ENCODE results near the gene EPB41L4B. TPM values are rescaled to one million over a fixed set of nuclear protein-coding genes. Genes with fewer than 3 reads are reported as not detected.

Gene EPB41L4B
- total and polyA plus RNA-seq, 2 of the 13 experiments (the other 11 are each of a cell fraction or from before 2014, with no cell fraction given), result 17.6 to 22.1 TPM

- TF ChIP-seq, protein P1, sequence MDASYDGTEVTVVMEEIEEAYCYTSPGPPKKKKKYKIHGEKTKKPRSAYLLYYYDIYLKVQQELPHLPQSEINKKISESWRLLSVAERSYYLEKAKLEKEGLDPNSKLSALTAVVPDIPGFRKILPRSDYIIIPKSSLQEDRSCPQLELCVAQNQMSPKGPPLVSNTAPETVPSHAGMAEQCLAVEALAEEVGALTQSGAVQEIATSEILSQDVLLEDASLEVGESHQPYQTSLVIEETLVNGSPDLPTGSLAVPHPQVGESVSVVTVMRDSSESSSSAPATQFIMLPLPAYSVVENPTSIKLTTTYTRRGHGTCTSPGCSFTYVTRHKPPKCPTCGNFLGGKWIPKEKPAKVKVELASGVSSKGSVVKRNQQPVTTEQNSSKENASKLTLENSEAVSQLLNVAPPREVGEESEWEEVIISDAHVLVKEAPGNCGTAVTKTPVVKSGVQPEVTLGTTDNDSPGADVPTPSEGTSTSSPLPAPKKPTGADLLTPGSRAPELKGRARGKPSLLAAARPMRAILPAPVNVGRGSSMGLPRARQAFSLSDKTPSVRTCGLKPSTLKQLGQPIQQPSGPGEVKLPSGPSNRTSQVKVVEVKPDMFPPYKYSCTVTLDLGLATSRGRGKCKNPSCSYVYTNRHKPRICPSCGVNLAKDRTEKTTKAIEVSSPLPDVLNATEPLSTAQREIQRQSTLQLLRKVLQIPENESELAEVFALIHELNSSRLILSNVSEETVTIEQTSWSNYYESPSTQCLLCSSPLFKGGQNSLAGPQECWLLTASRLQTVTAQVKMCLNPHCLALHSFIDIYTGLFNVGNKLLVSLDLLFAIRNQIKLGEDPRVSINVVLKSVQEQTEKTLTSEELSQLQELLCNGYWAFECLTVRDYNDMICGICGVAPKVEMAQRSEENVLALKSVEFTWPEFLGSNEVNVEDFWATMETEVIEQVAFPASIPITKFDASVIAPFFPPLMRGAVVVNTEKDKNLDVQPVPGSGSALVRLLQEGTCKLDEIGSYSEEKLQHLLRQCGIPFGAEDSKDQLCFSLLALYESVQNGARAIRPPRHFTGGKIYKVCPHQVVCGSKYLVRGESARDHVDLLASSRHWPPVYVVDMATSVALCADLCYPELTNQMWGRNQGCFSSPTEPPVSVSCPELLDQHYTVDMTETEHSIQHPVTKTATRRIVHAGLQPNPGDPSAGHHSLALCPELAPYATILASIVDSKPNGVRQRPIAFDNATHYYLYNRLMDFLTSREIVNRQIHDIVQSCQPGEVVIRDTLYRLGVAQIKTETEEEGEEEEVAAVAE (CRISPR knock-in tag; IDR thresholded peaks at IDR 0.05; ENCODE audit: borderline replicate concordance), result no peak
- TF ChIP-seq ELF3 (CRISPR knock-in tag; IDR thresholded peaks at IDR 0.05), result peak; percentile 22; the same call in 1 of the 2 replicates
- TF ChIP-seq ZFP41 (CRISPR knock-in tag; IDR thresholded peaks at IDR 0.05; ENCODE audit: borderline replicate concordance), result no peak
- peak; percentile 32; the same call in 1 of the 2 replicates for TF ChIP-seq ZBTB38 (CRISPR knock-in tag; IDR thresholded peaks at IDR 0.05)
- TF ChIP-seq ZNF296 (CRISPR knock-in tag; conservative IDR thresholded peaks at IDR 0.05), result no peak
- TF ChIP-seq ATM (IDR thresholded peaks at IDR 0.05; ENCODE audit: borderline replicate concordance), result no peak
- no peak for TF ChIP-seq ASH2L (IDR thresholded peaks at IDR 0.05; ENCODE audit: insufficient read length, low read depth, low read length)
- TF ChIP-seq ZNF816 (CRISPR knock-in tag; IDR thresholded peaks at IDR 0.05; ENCODE audit: borderline replicate concordance), result no peak
- no peak for TF ChIP-seq LCORL (IDR thresholded peaks at IDR 0.05)
- TF ChIP-seq LCORL (CRISPR knock-in tag; IDR thresholded peaks at IDR 0.05), result 0 out of 2 replicates have a peak, but pooled peaks have one; percentile 53
- TF ChIP-seq CERS6 (CRISPR knock-in tag; IDR thresholded peaks at IDR 0.05), result no peak
- TF ChIP-seq SRY (CRISPR knock-in tag; IDR thresholded peaks at IDR 0.05), result no peak
- no peak for TF ChIP-seq ZSCAN22 (CRISPR knock-in tag; IDR thresholded peaks at IDR 0.05)
- TF ChIP-seq BCL3 (CRISPR knock-in tag; IDR thresholded peaks at IDR 0.05), result 0 out of 2 replicates have a peak, but pooled peaks have one; percentile 38
- TF ChIP-seq, protein P2, sequence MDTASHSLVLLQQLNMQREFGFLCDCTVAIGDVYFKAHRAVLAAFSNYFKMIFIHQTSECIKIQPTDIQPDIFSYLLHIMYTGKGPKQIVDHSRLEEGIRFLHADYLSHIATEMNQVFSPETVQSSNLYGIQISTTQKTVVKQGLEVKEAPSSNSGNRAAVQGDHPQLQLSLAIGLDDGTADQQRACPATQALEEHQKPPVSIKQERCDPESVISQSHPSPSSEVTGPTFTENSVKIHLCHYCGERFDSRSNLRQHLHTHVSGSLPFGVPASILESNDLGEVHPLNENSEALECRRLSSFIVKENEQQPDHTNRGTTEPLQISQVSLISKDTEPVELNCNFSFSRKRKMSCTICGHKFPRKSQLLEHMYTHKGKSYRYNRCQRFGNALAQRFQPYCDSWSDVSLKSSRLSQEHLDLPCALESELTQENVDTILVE (CRISPR knock-in tag; IDR thresholded peaks at IDR 0.05), result no peak
- no peak for TF ChIP-seq MBNL3 (CRISPR knock-in tag; conservative IDR thresholded peaks at IDR 0.05)
- TF ChIP-seq SALL1 (CRISPR knock-in tag; IDR thresholded peaks at IDR 0.05), result peak; percentile 82
- TF ChIP-seq ISX (CRISPR knock-in tag; conservative IDR thresholded peaks at IDR 0.05), result no peak
- TF ChIP-seq, protein P3, sequence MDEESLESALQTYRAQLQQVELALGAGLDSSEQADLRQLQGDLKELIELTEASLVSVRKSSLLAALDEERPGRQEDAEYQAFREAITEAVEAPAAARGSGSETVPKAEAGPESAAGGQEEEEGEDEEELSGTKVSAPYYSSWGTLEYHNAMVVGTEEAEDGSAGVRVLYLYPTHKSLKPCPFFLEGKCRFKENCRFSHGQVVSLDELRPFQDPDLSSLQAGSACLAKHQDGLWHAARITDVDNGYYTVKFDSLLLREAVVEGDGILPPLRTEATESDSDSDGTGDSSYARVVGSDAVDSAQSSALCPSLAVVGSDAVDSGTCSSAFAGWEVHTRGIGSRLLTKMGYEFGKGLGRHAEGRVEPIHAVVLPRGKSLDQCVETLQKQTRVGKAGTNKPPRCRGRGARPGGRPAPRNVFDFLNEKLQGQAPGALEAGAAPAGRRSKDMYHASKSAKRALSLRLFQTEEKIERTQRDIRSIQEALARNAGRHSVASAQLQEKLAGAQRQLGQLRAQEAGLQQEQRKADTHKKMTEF (CRISPR knock-in tag; IDR thresholded peaks at IDR 0.05), result 0 out of 2 replicates have a peak, but pooled peaks have one; percentile 38
- TF ChIP-seq ZFY (CRISPR knock-in tag; IDR thresholded peaks at IDR 0.05), result peak; percentile 63
- TF ChIP-seq DNMT3B (CRISPR knock-in tag; conservative IDR thresholded peaks at IDR 0.05), result no peak
- TF ChIP-seq ARNT2 (CRISPR knock-in tag; IDR thresholded peaks at IDR 0.05; ENCODE audit: low read depth), result no peak
- no peak for TF ChIP-seq NR3C1 (CRISPR knock-in tag; IDR thresholded peaks at IDR 0.05)
Observed at GRCh38 chr9:109277451-109277850, 43.4 kb downstream of the EPB41L4B start (continued).

All from HepG2 (cell line).